HepG2 (cell line): ENCODE data around the gene SYN1. TPM values are rescaled to one million over a fixed set of nuclear protein-coding genes. Genes with fewer than 3 reads are reported as not detected.

Experiments used
- ATAC-seq: fragments of 200-7000 bp; cut with Tn5 transposase; 3 replicates; pipeline ENCODE4 v1.9.1; 2020; ENCODE audit warnings: mild to moderate bottlenecking, moderate library complexity
- BruUV-seq: library from RNA; stranded (reverse); fragments of 400-500 nt; replicated peaks from 2 replicates; lab custom pipeline; 2021; lab: Mats Ljungman, UMichigan
- CTCF ChIA-PET: fragments of 300-600 bp; formaldehyde crosslinking; extraction: SDS; loops from one replicate; lab custom pipeline; 2021; ENCODE audit warnings: low total read pairs, inconsistent platforms, low intra/inter-chr PET ratio; lab: Yijun Ruan, JAX
- POLR2A ChIA-PET: fragments of 350-600 bp; sonication (Branson Sonifier 250); formaldehyde crosslinking; loops from one replicate; lab custom pipeline; 2020; ENCODE audit warnings: antibody characterized with exemption, inconsistent platforms; lab: Yijun Ruan, JAX
- DNase-seq: peaks from one replicate; pipeline ENCODE4 v3.0.0-alpha.2; 2015; ENCODE audit warnings: low spot score
- FAIRE-seq: peaks from 3 replicates; lab custom pipeline; 2011; peaks lifted over from hg19 to GRCh38; lab: Jason Lieb, UNC
- H2AFZ ChIP-seq: one replicate; pipeline ENCODE4 v1.6.1; 2011; ENCODE audit warnings: low read length, inconsistent platforms
- H3K27ac ChIP-seq: fragments of 300-600 bp; 3 replicates; pipeline ENCODE4 v1.8.0; 2011; ENCODE audit warnings: mixed run types, mild to moderate bottlenecking, mixed read lengths, low read length, inconsistent platforms; ENCODE audit not compliant: insufficient read depth; ENCODE audit errors: extremely low read length
- H3K27me3 ChIP-seq, 2 experiments: fragments of 200-600 bp in 1 of 2; 2 replicates in 1 of 2; 3 replicates in 1 of 2; pipeline versions ENCODE4 v1.6.0 to v1.8.0; 2011; ENCODE audit warnings: low read length in 2 of 2, mild to moderate bottlenecking in 2 of 2, moderate library complexity in 2 of 2, inconsistent platforms in 1 of 2; ENCODE audit not compliant: insufficient read depth in 2 of 2, control insufficient read depth in 1 of 2
- H3K36me3 ChIP-seq, 2 experiments: fragments of 200-600 bp in 1 of 2; replicated peaks in 1 of 2; 2 replicates in 1 of 2; 3 replicates in 1 of 2; pipeline versions ENCODE4 v1.5.1 to v1.8.0; 2011; ENCODE audit warnings: low read length in 2 of 2, inconsistent platforms in 1 of 2; ENCODE audit not compliant: insufficient read depth in 2 of 2, control insufficient read depth in 1 of 2
- H3K4me1 ChIP-seq: 2 replicates; pipeline ENCODE4 v1.5.1; 2012; ENCODE audit warnings: low read length, inconsistent platforms; ENCODE audit not compliant: insufficient read depth
- H3K4me2 ChIP-seq: 2 replicates; pipeline ENCODE4 v1.6.0; 2011; ENCODE audit warnings: low read depth, low read length, inconsistent platforms
- H3K4me3 ChIP-seq, 3 experiments: fragments of 200-600 bp in 1 of 3; sonication (generic), shearing (Covaris generic) in 1 of 3; replicated peaks in 1 of 3; 2 replicates each; pipeline ENCODE4 v1.5.1; 2011 to 2016; ENCODE audit warnings: low read length in 3 of 3, inconsistent platforms in 2 of 3, low read depth in 2 of 3, mild to moderate bottlenecking in 2 of 3, control low read depth in 1 of 3, mixed read lengths in 1 of 3; ENCODE audit not compliant: insufficient read depth in 1 of 3
- H3K79me2 ChIP-seq: one replicate; pipeline ENCODE4 v1.6.1; 2011; ENCODE audit warnings: low read length, inconsistent platforms; ENCODE audit not compliant: insufficient read depth
- H3K9ac ChIP-seq: 2 replicates; pipeline ENCODE4 v1.6.0; 2011; ENCODE audit warnings: mild to moderate bottlenecking, low read depth, low read length, inconsistent platforms; ENCODE audit not compliant: insufficient read depth
- H3K9me3 ChIP-seq: 2 replicates; pipeline ENCODE4 v1.5.1; 2012; ENCODE audit warnings: mild to moderate bottlenecking, low read length
- H4K20me1 ChIP-seq: 2 replicates; pipeline ENCODE4 v1.6.0; 2011; ENCODE audit warnings: inconsistent platforms, mild to moderate bottlenecking, low read length, moderate library complexity; ENCODE audit not compliant: insufficient read depth
- ARID4A ChIP-seq: sonication (generic); formaldehyde crosslinking; IDR thresholded peaks from 2 replicates; pipeline ENCODE4 v1.5.0; 2020; ENCODE audit warnings: mild to moderate bottlenecking, missing genetic modification reagents, borderline replicate concordance
- CTCF ChIP-seq: sonication (generic); formaldehyde crosslinking; IDR thresholded peaks from 2 replicates; pipeline ENCODE4 v1.5.0; 2020; ENCODE audit warnings: mild to moderate bottlenecking, missing genetic modification reagents, moderate library complexity
- HHEX ChIP-seq: IDR thresholded peaks from 2 replicates; pipeline ENCODE4 v1.6.1; 2016; ENCODE audit warnings: control low read depth
- HIC2 ChIP-seq: sonication (generic); formaldehyde crosslinking; IDR thresholded peaks from 2 replicates; pipeline ENCODE4 v1.9.0; 2022; ENCODE audit warnings: low read depth, missing genetic modification reagents
- ISL2 ChIP-seq: sonication (generic); formaldehyde crosslinking; IDR thresholded peaks from 2 replicates; pipeline ENCODE4 v1.5.0; 2020; ENCODE audit warnings: missing genetic modification reagents
- PBX2 ChIP-seq: IDR thresholded peaks from 2 replicates; pipeline ENCODE4 v1.6.1; 2016; ENCODE audit warnings: control low read depth
- SETDB1 ChIP-seq: sonication (generic); formaldehyde crosslinking; IDR thresholded peaks from 2 replicates; pipeline ENCODE4 v1.5.1; 2020; ENCODE audit warnings: missing genetic modification reagents, mild to moderate bottlenecking, borderline replicate concordance
- ZBTB7A ChIP-seq: sonication (generic); formaldehyde crosslinking; IDR thresholded peaks from 2 replicates; pipeline ENCODE4 v1.8.0; 2022; ENCODE audit warnings: mild to moderate bottlenecking, missing genetic modification reagents
- WGBS: methylation state at CpG from one replicate; pipeline ENCODE4 v1.1.6; 2017; ENCODE audit warnings: low lambda C conversion rate; 5-methylcytosine and 5-hydroxymethylcytosine counted together
- in situ Hi-C: cut with HindIII; loops from 2 replicates; pipeline ENCODE4 v1.10.0; 2017; ENCODE audit warnings: low pct_unique_long_range_greater_than_20kb; ENCODE audit not compliant: extremely low pct_ligation_motif_present
- intact Hi-C: fragments of 100-400 bp; cut with micrococcal nuclease; formaldehyde crosslinking; loops from one replicate; pipeline ENCODE4 v1.10.0; 2022; ENCODE audit not compliant: unreplicated experiment
- polyA plus RNA-seq, 8 experiments: library from polyadenylated mRNA; depleted of rRNA in 3 of 8; stranded (reverse) in 7 of 8; unstranded in 1 of 8; fragments of >200 nt; fragmentation: Illumina TruSeq in 4 of 8; extraction: Trizol in 4 of 8; gene quantifications; 2 replicates each; pipeline versions ENCODE4 v1.2.1 to v1.2.3, GENCODE V29; 2011 to 2016; ENCODE audit warnings: low read depth in 4 of 8, missing spikeins in 1 of 8, mixed read lengths in 1 of 8; ENCODE audit not compliant: insufficient read depth in 1 of 8
- total RNA-seq, 5 experiments: library from RNA; depleted of rRNA; stranded (reverse); fragments of >200 nt; fragmentation: Illumina TruSeq; extraction: Trizol; gene quantifications; 2 replicates each; pipeline ENCODE4 v1.2.3, GENCODE V29; 2016; ENCODE audit warnings: low read depth in 1 of 5

The SYN1 gene
- total and polyA plus RNA-seq, 2 of the 13 experiments (the other 11 are each of a cell fraction or from before 2014, with no cell fraction given): not detected

GRCh38 chrX:47643926-47644325 lies 24.3 kb upstream of the SYN1 start:
- POLR2A ChIA-PET: no interaction called here
- CTCF ChIA-PET: no interaction called here
- intact Hi-C loops (loop anchor here (5.0 kb wide), 1 partner anchor 102 kb away; no protein-coding TSS in a partner anchor), in situ Hi-C loops (loop anchor here (5.0 kb wide), 1 partner anchor 82 kb away; the partner anchor contains the start of gene ARAF)
- Histone ChIP-seq H3K9me3 (no peaks in the 10 kb centered on the region), H3K9ac (no peak overlapping the region), H3K36me3 (peaks cover 0 to 25% of the 10 kb centered on the region in 2 experiments; a peak in 3 of 5 replicates), H4K20me1 (no peaks in the 10 kb centered on the region), H3K4me3 (no peak overlapping the region), H3K4me1 (no peaks in the 10 kb centered on the region), H2AFZ (no peak overlapping the region), H3K27me3 (no peaks in the 10 kb centered on the region), H3K79me2 (no peaks in the 10 kb centered on the region), H3K4me2 (no peak overlapping the region), H3K27ac (no peak overlapping the region)
- DNase-seq (no peak), ATAC-seq (peak; percentile 60; the same call in 2 of the 3 replicates), FAIRE-seq (peak; percentile 61)
- TF ChIP-seq ISL2: no peak
- no peak for TF ChIP-seq HIC2
- TF ChIP-seq CTCF: peak; percentile 38; the same call in 1 of the 2 replicates
- no TSS peak for BruUV-seq
- 68% methylated on average over 2 of the region's 2 CpGs for WGBS

- POLR2A ChIA-PET: no interaction called here
- no peak for FAIRE-seq
- Histone ChIP-seq H2AFZ (no peak overlapping the region), H4K20me1 (no peaks in the 10 kb centered on the region), H3K27ac (no peak overlapping the region), H3K9ac (no peak overlapping the region), H3K4me3 (no peak overlapping the region), H3K4me1 (no peaks in the 10 kb centered on the region), H3K27me3 (no peaks in the 10 kb centered on the region), H3K4me2 (no peak overlapping the region), H3K36me3 (peaks cover 0 to 34% of the 10 kb centered on the region in 2 experiments; a peak in 4 of 5 replicates), H3K79me2 (no peaks in the 10 kb centered on the region), H3K9me3 (no peaks in the 10 kb centered on the region)
- BruUV-seq: no TSS peak
- WGBS: 100% methylated on average over 4 of the region's 14 CpGs
- ATAC-seq: no peak
- intact Hi-C loops (no loop called here), in situ Hi-C loops (no loop called here)
- CTCF ChIA-PET: no interaction called here
- no peak for DNase-seq
- no peak for TF ChIP-seq HHEX (CRISPR knock-in tag)
- no peak for TF ChIP-seq PBX2 (CRISPR knock-in tag)
- TF ChIP-seq SETDB1: no peak
- TF ChIP-seq ZBTB7A: no peak
- no peak for TF ChIP-seq ARID4A (CRISPR knock-in tag)
Observed at GRCh38 chrX:47638816-47639215, 19.2 kb upstream of the SYN1 start.
